HL-60/S4 treated with retinoic acid at 250 ng/mL for 4 days and 3 days (cell line): ENCODE results near the gene CCDC187.
"Not testable (repeated sequence)": the region's sequence is repeated elsewhere in the genome, so short reads cannot be mapped to it uniquely, and the experiment has no call there.

Experiments
- in situ Hi-C: fragments of 300-500 bp; cut with MboI; formaldehyde crosslinking; loops from 2 replicates; pipeline ENCODE4 v1.7.0; 2022; ENCODE audit warnings: low sequenced_read_pairs

Gene CCDC187

GRCh38 chr9:136273244-136273865 lies 30.5 kb downstream of the CCDC187 start:
- in situ Hi-C loops = no loop called here

- in situ Hi-C loops = no loop called here
Observed at GRCh38 chr9:136270173-136270705, 33.7 kb downstream of the CCDC187 start.

DNA sequence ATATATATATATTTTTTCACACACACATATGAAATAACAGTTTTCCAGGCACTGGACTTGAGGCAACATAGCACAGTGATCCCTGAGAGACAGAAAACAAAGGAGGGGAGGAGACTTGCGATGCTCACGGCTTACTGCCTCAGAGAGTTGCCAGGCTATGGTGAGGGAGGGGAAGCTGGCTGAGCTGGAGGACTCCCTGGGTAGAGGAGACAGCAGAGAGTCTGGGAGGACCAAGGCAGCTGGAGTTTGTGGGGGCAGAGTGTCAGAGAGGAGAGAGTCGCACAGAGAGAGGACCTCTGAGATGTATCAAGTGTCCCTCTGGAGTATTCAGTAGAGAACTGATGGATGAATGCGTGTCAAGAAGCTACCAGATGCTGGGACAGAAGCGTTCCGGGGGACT lies 35.2 kb downstream of the CCDC187 start:
- in situ Hi-C loops = no loop called here

GRCh38 chr9:136268318-136268717 lies 35.6 kb downstream of the CCDC187 start:
- in situ Hi-C loops = no loop called here

DNA sequence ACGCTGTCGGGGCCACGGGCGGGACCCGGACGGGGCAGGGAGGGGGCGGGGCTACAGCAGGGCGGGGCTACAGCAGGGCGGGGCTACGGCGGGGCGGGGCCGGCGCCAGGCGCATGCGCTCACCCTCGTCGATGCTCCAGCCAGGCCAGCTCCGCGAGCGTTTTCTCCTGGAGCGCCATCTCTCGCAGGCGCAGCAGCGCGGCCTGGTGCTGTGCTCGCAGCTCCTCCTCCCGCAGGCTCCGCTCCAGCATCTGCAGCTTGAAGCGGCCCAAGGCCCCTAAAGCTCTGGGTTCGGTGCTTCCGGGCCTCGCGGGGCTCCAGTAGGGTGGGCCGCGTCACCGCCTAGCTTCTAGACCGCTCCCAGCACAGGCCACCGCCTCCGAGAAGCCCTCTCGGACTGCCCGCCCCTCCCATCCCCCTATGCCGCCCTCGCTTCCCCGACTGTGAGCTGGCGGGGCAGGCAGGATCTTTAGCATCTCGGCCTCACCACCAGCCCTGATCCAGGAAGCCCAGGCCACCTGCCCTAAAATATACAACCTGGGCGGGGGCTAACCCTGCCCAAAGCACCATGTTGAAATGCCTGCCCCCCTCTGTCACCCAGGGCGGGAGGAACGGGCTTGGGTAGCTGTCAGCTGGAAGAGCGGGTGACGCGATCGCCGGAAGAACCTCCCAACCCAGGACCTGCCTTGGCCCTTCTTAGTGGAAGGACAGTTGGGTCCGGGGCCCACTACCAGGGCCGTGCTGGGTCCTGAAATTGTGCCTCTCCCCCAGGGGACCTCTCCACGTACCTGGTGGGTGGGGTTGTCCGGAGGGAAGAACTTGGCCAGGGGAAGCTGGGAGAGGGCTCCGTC lies 36.4 kb downstream of the CCDC187 start:
- in situ Hi-C loops = no loop called here

DNA sequence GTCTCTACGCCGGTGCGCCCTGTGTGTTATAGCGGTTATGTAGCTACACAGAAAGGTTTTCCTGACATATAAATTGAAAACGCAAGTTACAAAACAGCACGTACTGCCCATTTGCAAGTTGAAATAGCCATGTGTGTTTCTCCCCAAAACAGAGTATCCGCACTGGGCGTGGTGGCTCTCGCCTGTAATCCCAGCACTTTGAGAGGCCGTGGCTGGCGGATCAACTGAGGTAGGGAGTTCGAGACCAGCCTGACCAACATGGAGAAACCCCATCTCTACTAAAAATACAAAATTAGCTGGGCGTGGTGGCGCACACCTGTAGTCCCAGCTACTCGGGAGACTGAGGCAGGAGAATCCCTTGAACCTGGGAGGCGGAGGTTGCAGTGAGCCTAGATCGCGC lies 37.3 kb downstream of the CCDC187 start:
- in situ Hi-C loops = not testable (repeated sequence)

DNA sequence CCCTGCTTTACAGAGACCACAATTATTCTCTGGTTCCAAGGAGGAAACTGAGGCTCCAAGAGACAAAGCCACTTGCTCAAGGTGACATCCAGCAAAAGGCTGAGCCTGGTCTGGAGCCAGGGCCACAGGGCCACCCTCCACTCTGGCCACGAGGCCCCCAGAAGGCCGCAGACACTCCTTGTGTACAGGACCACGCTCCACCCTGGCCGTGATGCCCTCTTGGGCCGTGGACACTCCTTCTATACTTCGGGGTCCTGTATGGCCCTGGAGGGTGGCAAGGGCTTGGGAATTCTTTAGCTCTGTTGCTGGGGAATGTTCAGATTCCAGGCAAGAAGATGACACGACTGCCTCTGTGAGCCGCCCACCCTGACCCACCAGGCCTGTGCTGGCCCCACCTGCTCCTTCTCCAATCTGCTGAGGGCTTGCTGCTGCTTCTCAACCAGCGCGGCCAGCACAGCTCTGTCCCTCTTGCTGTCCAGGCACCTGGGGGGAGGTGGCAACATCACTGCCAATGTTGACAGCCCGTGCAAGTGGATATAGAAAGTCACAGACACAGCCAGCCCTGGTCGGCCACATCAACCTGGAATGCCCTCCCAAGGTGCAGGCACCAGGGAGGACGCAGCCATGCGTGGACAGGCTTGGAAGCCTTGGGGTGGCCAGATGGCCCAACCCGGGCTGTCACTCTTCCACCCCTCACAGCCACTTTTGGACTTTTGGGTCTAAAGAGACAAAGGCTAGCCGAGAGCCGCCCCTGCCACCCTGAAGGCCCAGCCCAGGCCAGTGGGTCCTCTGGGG lies 38.1 kb downstream of the CCDC187 start:
- in situ Hi-C loops = no loop called here

DNA sequence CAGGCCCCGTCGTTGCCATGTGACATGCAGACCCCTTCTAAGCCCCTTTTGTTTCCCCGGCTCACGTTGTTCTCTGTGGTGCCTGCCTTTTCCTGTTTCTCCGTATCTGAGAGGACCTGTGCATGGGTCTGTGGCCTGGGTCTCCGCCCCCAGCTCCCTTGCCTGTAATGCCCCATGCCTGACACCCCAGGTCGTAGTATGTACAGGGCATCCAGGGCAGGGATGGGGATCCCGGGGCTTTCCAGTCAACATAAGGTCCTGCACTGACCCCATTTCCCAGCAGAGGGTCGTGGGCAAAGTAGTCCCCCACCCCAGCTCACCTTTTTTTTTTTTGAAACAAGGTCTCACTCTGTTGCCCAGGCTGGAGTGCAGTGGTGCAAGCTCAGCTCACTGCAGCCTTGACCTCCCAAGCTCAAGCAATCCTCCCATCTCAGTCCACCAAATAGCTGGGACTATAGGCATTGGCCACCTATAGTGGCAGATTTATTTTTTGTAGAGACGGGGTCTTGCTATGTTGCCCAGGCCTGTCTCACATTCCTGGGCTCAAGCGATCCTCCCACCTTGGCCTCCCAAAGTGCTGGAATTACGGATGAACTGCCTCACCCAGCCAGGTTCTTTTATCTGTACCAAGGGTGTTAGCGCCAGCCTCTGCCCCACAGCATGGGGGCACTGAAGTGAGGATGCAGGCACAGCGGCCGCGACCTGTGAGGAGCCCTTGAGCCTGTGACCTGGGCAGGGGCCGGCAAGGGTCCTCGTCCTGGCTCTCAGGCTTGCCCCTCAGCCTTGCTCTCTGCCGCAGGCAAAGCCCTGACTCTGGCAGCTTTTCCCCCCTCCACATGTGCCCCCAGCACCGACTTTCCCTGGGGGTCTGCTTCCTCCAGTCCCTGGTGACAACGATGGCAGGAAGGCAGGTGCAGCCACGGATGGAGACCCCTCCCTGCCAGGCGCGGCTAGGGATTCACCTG lies 39.2 kb downstream of the CCDC187 start:
- in situ Hi-C loops = no loop called here

GRCh38 chr9:136264031-136264430 lies 39.9 kb downstream of the CCDC187 start:
- in situ Hi-C loops = no loop called here

GRCh38 chr9:136262671-136263178 lies 41.2 kb downstream of the CCDC187 start:
- in situ Hi-C loops = no loop called here

DNA sequence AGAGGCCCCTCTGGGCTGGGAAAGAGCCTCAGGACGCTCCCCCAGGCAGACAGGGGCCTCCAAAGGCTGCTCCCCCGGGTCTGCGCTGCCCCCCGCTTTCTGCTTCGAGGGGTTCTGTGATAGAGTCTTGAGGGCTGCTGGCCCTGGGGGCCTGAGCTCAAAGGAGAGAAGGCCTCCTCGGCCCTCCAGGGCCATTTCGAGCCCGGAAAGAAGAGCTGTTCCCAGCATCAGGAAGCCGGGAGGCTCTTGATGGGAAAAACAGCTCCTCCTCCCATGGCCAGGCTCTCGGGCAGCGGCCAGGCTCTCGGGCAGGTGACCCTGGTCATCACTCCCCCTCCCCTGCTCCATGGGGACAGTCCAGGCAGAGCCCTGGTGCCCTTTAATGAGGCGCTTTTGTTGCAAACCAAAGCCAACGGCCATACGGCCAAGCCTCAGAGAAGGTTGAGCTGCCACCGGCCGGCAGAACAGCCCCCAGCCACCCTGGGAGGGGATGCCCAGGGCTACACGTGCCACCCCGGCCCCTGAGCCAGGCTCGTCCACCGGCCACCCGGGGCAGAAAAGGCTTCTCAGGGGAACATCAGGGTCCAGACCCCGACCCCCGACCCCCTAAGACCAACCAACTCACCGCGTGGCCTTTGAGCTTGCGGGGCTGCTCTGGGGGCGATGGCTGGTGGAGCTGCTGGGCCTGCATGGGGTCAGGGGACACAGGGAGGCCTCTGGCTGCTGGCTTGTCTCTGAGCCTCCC lies 42.0 kb downstream of the CCDC187 start:
- in situ Hi-C loops = no loop called here

DNA sequence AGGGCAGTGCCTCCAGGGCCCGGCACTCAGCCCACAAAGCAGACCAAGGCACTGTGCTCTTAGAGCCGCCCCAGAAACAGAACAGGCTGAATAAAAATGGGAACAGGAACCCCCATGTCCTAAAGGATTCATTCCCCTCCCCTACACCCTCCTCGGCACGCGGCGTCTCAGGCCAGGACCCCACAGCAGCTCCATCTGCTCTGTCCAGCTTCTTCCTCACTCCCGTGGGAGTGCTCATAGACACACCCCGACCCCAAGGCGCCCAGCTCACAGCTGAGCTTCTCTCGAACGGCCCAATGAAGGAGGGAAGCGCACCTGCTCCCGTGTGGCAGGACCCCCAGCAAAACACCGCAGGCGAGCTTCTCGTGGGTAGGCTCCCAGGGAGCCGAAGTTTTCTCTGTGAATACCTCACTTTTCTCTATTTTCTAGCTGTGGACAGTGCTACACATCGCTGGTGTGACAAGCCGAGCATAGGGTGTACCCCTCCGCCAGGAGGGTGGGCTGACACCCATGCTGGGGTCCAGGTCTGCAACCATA lies 42.9 kb downstream of the CCDC187 start:
- in situ Hi-C loops = no loop called here

DNA sequence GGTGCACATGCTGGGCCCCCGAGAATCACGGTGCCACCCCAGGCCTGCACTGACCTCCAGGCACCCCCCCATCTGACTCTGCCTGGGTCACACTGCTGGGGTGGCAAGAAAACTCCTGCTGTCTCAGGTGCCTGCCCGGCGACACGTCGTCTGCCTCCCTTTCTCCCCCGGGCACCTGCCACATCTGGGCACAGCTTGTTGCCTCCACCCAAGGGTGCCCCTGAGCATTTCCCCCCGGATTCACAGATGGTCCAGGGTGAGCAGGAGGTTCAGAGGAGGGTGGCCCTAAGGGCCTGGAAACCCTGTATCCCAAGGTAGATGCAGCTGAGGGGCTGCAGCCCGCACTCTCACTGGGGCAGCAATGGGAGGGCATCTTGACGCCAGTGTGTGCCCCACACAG lies 43.4 kb downstream of the CCDC187 start:
- in situ Hi-C loops = no loop called here

DNA sequence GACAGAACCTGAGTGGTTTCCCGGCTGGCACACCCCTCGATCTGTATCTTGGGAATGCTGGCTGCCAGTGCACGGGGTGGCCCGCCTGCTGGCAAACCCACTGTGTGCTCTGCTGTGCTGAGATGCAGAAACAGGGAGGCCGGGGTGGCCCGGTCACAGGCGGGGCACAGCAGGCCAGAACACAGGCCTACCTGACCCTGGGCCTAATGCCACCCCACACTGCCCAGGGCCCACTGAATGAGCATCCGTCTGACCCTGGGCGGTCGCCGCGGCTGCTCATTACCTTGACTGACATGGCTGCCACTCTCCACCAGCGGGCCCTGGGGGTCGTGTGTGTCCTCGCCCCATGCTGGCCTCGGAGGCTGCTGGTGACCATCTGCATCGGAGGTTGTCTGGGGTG lies 44.1 kb downstream of the CCDC187 start:
- in situ Hi-C loops = no loop called here

- in situ Hi-C loops = no loop called here
Observed at GRCh38 chr9:136259517-136259813, 44.4 kb downstream of the CCDC187 start.

GRCh38 chr9:136258786-136259516 lies 44.9 kb downstream of the CCDC187 start:
- in situ Hi-C loops = no loop called here

GRCh38 chr9:136258299-136258625 lies 45.6 kb downstream of the CCDC187 start:
- in situ Hi-C loops = no loop called here

GRCh38 chr9:136257381-136258298 lies 46.3 kb downstream of the CCDC187 start:
- in situ Hi-C loops = no loop called here
